ENCODE data around the gene HMGN4.

GRCh38 chr6:26545627-26546026 lies 7.5 kb downstream of the HMGN4 start:
- TF ChIP-seq LARP7 (IDR thresholded peaks at IDR 0.05), result no peak
- TF ChIP-seq CEBPB (tag; IDR thresholded peaks at IDR 0.05), result no peak
- no peak for TF ChIP-seq ZC3H11A (IDR thresholded peaks at IDR 0.05; ENCODE audit: low read depth, low read length)
- TF ChIP-seq ZFP36 (IDR thresholded peaks at IDR 0.05; ENCODE audit: low read depth, low read length, partially characterized antibody), result no peak
- TF ChIP-seq TBP (optimal IDR thresholded peaks at IDR 0.05; ENCODE audit: low read depth, low read length), result no peak
- TF ChIP-seq CTCF (IDR thresholded peaks at IDR 0.05 in 2 of 3, conservative IDR thresholded peaks at IDR 0.05 in 1 of 3; ENCODE audit: insufficient read depth in 2 of 3, low read depth in 1 of 3, low read length in 3 of 3), result no peak
- no peak for TF ChIP-seq MYC (IDR thresholded peaks at IDR 0.05; ENCODE audit: low read depth, low read length)
- no peak for TF ChIP-seq MYC (CRISPR knock-in tag; IDR thresholded peaks at IDR 0.05; ENCODE audit: borderline replicate concordance, low read depth)
- TF ChIP-seq ELF1 (tag; IDR thresholded peaks at IDR 0.05), result no peak

Measured in K562 (cell line).